H1 (cell line): Measurements from ENCODE around the gene PSMC2. TPM values are rescaled to one million over a fixed set of nuclear protein-coding genes. Genes with fewer than 3 reads are reported as not detected.

Source experiments
- CTCF ChIA-PET: fragments of 300-600 bp; sonication (Branson Sonifier 250); formaldehyde crosslinking; loops from one replicate; lab custom pipeline; 2021; ENCODE audit not compliant: partially characterized antibody; lab: Charles Lee
- POLR2A ChIA-PET: fragments of 300-600 bp; sonication (Branson Sonifier 250); formaldehyde crosslinking; loops from one replicate; lab custom pipeline; 2021; ENCODE audit warnings: inconsistent platforms; ENCODE audit not compliant: partially characterized antibody; lab: Charles Lee
- DNase-seq, 2 experiments: peaks; one replicate each; pipeline versions ENCODE4 v3.0.0 to v3.0.0-alpha.2; 2010 to 2022; ENCODE audit warnings: low spot score in 2 of 2, low read depth in 1 of 2, mixed read lengths in 1 of 2
- FAIRE-seq: peaks from 2 replicates; lab custom pipeline; 2011; peaks lifted over from hg19 to GRCh38; lab: Jason Lieb, UNC
- H2AFZ ChIP-seq: 2 replicates; pipeline ENCODE4 v1.8.1; 2012; ENCODE audit warnings: low read length, inconsistent platforms
- H2AK5ac ChIP-seq: 2 replicates; pipeline ENCODE4 v1.6.1; 2013; ENCODE audit warnings: low read depth, low read length
- H2BK120ac ChIP-seq: replicated peaks from 2 replicates; pipeline ENCODE3; 2013; ENCODE audit warnings: low read depth, low read length, inconsistent platforms
- H2BK12ac ChIP-seq: 2 replicates; pipeline ENCODE4 v1.6.1; 2013; ENCODE audit warnings: low read depth, low read length
- H2BK15ac ChIP-seq: 2 replicates; pipeline ENCODE4 v1.6.1; 2013; ENCODE audit warnings: low read length
- H2BK20ac ChIP-seq: 2 replicates; pipeline ENCODE4 v1.6.1; 2013; ENCODE audit warnings: low read length
- H2BK5ac ChIP-seq: 2 replicates; pipeline ENCODE4 v1.6.1; 2013; ENCODE audit warnings: low read depth, low read length
- H3K14ac ChIP-seq: 2 replicates; pipeline ENCODE4 v1.6.1; 2013; ENCODE audit warnings: inconsistent platforms; ENCODE audit not compliant: insufficient read length
- H3K18ac ChIP-seq: 2 replicates; pipeline ENCODE4 v1.6.1; 2013; ENCODE audit warnings: low read length; ENCODE audit errors: extremely low read depth
- H3K23ac ChIP-seq: 2 replicates; pipeline ENCODE4 v1.6.1; 2013; ENCODE audit warnings: inconsistent platforms; ENCODE audit not compliant: insufficient read length
- H3K23me2 ChIP-seq: 2 replicates; pipeline ENCODE4 v1.6.1; 2013; ENCODE audit warnings: low read depth, low read length
- H3K27ac ChIP-seq: 2 replicates; pipeline ENCODE4 v1.6.1; 2011; ENCODE audit warnings: low read depth, low read length, inconsistent platforms
- H3K27me3 ChIP-seq, 4 experiments: replicated peaks in 1 of 4; 1 replicate in 1 of 4; 2 replicates in 3 of 4; pipeline versions ENCODE4 v1.6.1 to v1.8.1; 2011 to 2013; ENCODE audit warnings: low read length in 3 of 4, mild to moderate bottlenecking in 3 of 4, inconsistent platforms in 2 of 4, mixed read lengths in 2 of 4, moderate library complexity in 1 of 4; ENCODE audit not compliant: control insufficient read depth in 3 of 4, insufficient read depth in 3 of 4; ENCODE audit errors: extremely low read depth in 1 of 4
- H3K36me3 ChIP-seq, 4 experiments: 2 replicates each; pipeline versions ENCODE4 v1.6.1 to v1.8.1; 2011 to 2013; ENCODE audit warnings: mild to moderate bottlenecking in 4 of 4, low read length in 3 of 4, moderate library complexity in 2 of 4, control low read depth in 1 of 4, inconsistent platforms in 1 of 4; ENCODE audit not compliant: insufficient read depth in 4 of 4, control insufficient read depth in 2 of 4
- H3K4ac ChIP-seq: replicated peaks from 2 replicates; pipeline ENCODE3; 2013; ENCODE audit warnings: low read length, low read depth, mixed read lengths, inconsistent platforms; ENCODE audit not compliant: insufficient read length
- H3K4me1 ChIP-seq, 4 experiments: replicated peaks in 1 of 4; 1 replicate in 1 of 4; 2 replicates in 3 of 4; pipeline versions ENCODE4 v1.6.1 to v1.8.1; 2011 to 2013; ENCODE audit warnings: low read length in 3 of 4, inconsistent platforms in 2 of 4, mixed read lengths in 1 of 4; ENCODE audit not compliant: insufficient read depth in 4 of 4, control insufficient read depth in 3 of 4
- H3K4me2 ChIP-seq, 2 experiments: 2 replicates each; pipeline versions ENCODE4 v1.6.1 to v1.8.1; 2011 to 2013; ENCODE audit warnings: low read depth in 2 of 2, low read length in 2 of 2, control low read depth in 1 of 2, inconsistent platforms in 1 of 2, mild to moderate bottlenecking in 1 of 2; ENCODE audit not compliant: insufficient read depth in 1 of 2
- H3K4me3 ChIP-seq, 4 experiments: fragments of 200-600, 300-600 bp in 1 of 4; sonication (generic), shearing (Covaris generic), sonication (Bioruptor Twin) in 1 of 4; 2 replicates each; pipeline versions ENCODE4 v1.5.1 to v1.8.1; 2011 to 2016; ENCODE audit warnings: low read length in 4 of 4, low read depth in 3 of 4, control low read depth in 2 of 4, inconsistent platforms in 2 of 4, mild to moderate bottlenecking in 2 of 4, mixed read lengths in 1 of 4, moderate library complexity in 1 of 4; ENCODE audit not compliant: insufficient read depth in 2 of 4; ENCODE audit errors: extremely low read depth in 1 of 4
- H3K56ac ChIP-seq: replicated peaks from 2 replicates; pipeline ENCODE3; 2013; ENCODE audit warnings: low read depth, mild to moderate bottlenecking, mixed read lengths, low read length, inconsistent platforms; ENCODE audit not compliant: insufficient read length
- H3K79me1 ChIP-seq: 2 replicates; pipeline ENCODE4 v1.6.1; 2013; ENCODE audit warnings: low read depth, low read length, control low read depth
- H3K79me2 ChIP-seq, 2 experiments: 2 replicates each; pipeline versions ENCODE4 v1.6.1 to v1.8.1; 2012 to 2013; ENCODE audit warnings: low read length in 2 of 2, mild to moderate bottlenecking in 2 of 2, inconsistent platforms in 1 of 2; ENCODE audit not compliant: insufficient read depth in 2 of 2, control insufficient read depth in 1 of 2
- H3K9ac ChIP-seq, 4 experiments: replicated peaks in 1 of 4; 1 replicate in 1 of 4; 2 replicates in 3 of 4; pipeline versions ENCODE4 v1.6.1 to v1.8.1; 2011 to 2013; ENCODE audit warnings: low read depth in 3 of 4, low read length in 3 of 4, control low read depth in 2 of 4, mild to moderate bottlenecking in 2 of 4, moderate library complexity in 2 of 4, inconsistent platforms in 1 of 4; ENCODE audit errors: extremely low read depth in 1 of 4
- H3K9me3 ChIP-seq, 2 experiments: 2 replicates each; pipeline versions ENCODE4 v1.6.1 to v1.8.1; 2012 to 2013; ENCODE audit warnings: mild to moderate bottlenecking in 2 of 2, moderate library complexity in 2 of 2, control low read depth in 1 of 2, inconsistent platforms in 1 of 2, low read depth in 1 of 2, low read length in 1 of 2, mixed read lengths in 1 of 2; ENCODE audit not compliant: insufficient read depth in 2 of 2
- H4K20me1 ChIP-seq, 2 experiments: replicated peaks in 1 of 2; 2 replicates each; pipeline versions ENCODE3 to v1.8.1; 2011 to 2013; ENCODE audit warnings: inconsistent platforms in 2 of 2, low read length in 2 of 2, mild to moderate bottlenecking in 1 of 2; ENCODE audit not compliant: insufficient read depth in 2 of 2, control insufficient read depth in 1 of 2
- H4K5ac ChIP-seq: 2 replicates; pipeline ENCODE4 v1.6.1; 2013; ENCODE audit warnings: low read length, low read depth, mixed read lengths, inconsistent platforms; ENCODE audit not compliant: insufficient read length
- H4K8ac ChIP-seq: 2 replicates; pipeline ENCODE4 v1.8.0; 2013; ENCODE audit warnings: mild to moderate bottlenecking, moderate library complexity, low read length, inconsistent platforms; ENCODE audit not compliant: insufficient read depth; ENCODE audit errors: extremely low read depth
- H4K91ac ChIP-seq: replicated peaks from 2 replicates; pipeline ENCODE3; 2013; ENCODE audit warnings: low read length, mixed read lengths, inconsistent platforms; ENCODE audit not compliant: insufficient read length
- HDAC2 ChIP-seq, 2 experiments: fragments of 300-600 bp in 1 of 2; sonication (generic) in 1 of 2; IDR thresholded peaks; 2 replicates each; pipeline ENCODE4 v1.6.1; 2011 to 2012; ENCODE audit warnings: low read depth in 2 of 2, low read length in 2 of 2, mild to moderate bottlenecking in 2 of 2, moderate library complexity in 2 of 2, borderline replicate concordance in 1 of 2, inconsistent platforms in 1 of 2
- WGBS, 2 experiments: shearing (Covaris generic) in 1 of 2; methylation state at CpG; one replicate each; pipeline versions ENCODE4 v1.1.6 to v1.1.7; 2013 to 2015; ENCODE audit warnings: low lambda C conversion rate in 2 of 2, mixed read lengths in 2 of 2, inconsistent platforms in 1 of 2, low coverage in 1 of 2, missing lambda C conversion rate in 1 of 2; ENCODE audit not compliant: insufficient replicate concordance in 2 of 2, insufficient coverage in 1 of 2, insufficient read length in 1 of 2; ENCODE audit errors: extremely low coverage in 1 of 2, missing lambda C conversion rate in 1 of 2; 5-methylcytosine and 5-hydroxymethylcytosine counted together
- polyA plus RNA-seq, 7 experiments: library from polyadenylated mRNA; depleted of rRNA in 3 of 7; stranded (reverse) in 5 of 7; unstranded in 2 of 7; fragments of >200 nt in 5 of 7; fragments of 200-250 nt in 2 of 7; gene quantifications; 1 replicate in 5 of 7; 2 replicates in 1 of 7; 4 replicates in 1 of 7; pipeline versions ENCODE4 v1.2.1 to v1.2.3, GENCODE V29; 2011 to 2013; ENCODE audit warnings: missing spikeins in 2 of 7, mixed read lengths in 2 of 7
- total RNA-seq: library from RNA; stranded (reverse); fragmentation: NEBNext Ultra II Directional; extraction: Animal tissue kit (Norgen Biotek cat#: 25700); gene quantifications from 2 replicates; pipeline ENCODE4 v1.2.1, GENCODE V29; 2021

The PSMC2 gene
- total and polyA plus RNA-seq, 2 of the 8 experiments (the other 6 are each of a cell fraction or from before 2014, with no cell fraction given): 80.9 to 141 TPM

GRCh38 chr7:103336761-103337160, 10.7 kb upstream of the PSMC2 start:
- H3K14ac ChIP-seq: no peak overlapping the region
- H3K23me2 ChIP-seq: no peaks in the 10 kb centered on the region
- no peak overlapping the region for H2BK5ac ChIP-seq
- H3K36me3 ChIP-seq: peaks cover 18 to 55% (median 41%) of the 10 kb centered on the region in 4 experiments
- no peak overlapping the region for H4K5ac ChIP-seq
- no peaks in the 10 kb centered on the region for H3K4me1 ChIP-seq
- TF ChIP-seq HDAC2 (IDR thresholded peaks at IDR 0.05; ENCODE audit: borderline replicate concordance in 1 of 2, low read depth in 2 of 2, low read length in 2 of 2): no peak
- TF ChIP-seq, all 59 proteins: peak for 0
- Histone ChIP-seq H3K56ac (no peak overlapping the region), H3K4me2 (no peak overlapping the region), H2BK15ac (no peak overlapping the region), H2BK20ac (no peak overlapping the region), H3K27me3 (no peaks in the 10 kb centered on the region), H3K79me2 (peaks cover 3 to 40% of the 10 kb centered on the region in 2 experiments; a peak in 3 of 4 replicates), H2BK120ac (no peak overlapping the region), H3K23ac (no peak overlapping the region), H4K20me1 (peaks cover 2 to 4% of the 10 kb centered on the region in 2 experiments), H3K9ac (no peak overlapping the region), H3K79me1 (peaks cover 5% of the 10 kb centered on the region; the same call in 1 of the 2 replicates), H2AFZ (no peak overlapping the region), H4K8ac (no peak overlapping the region), H4K91ac (no peak overlapping the region), H2AK5ac (no peak overlapping the region), H3K4ac (no peak overlapping the region), H3K9me3 (no peaks in the 10 kb centered on the region), H3K18ac (no peak overlapping the region), H3K27ac (no peak overlapping the region), H2BK12ac (no peak overlapping the region), H3K4me3 (no peak overlapping the region)
- FAIRE-seq (no peak), DNase-seq (no peak)
- whole genome bisulfite sequencing, 2 experiments: 79% methylated on average over 2 of the region's 2 CpGs; no CpG with 5 or more reads in 1 of the 2 experiments
- ChIA-PET POLR2A (interaction anchor here (0.8 to 1.4 kb wide), 2 partner anchors 9 to 20 kb away, joined by 3 to 5 read pairs; no protein-coding TSS in a partner anchor), CTCF (no interaction called here)
